Sigmoid colon (tissue), 4 donors: Measurements from ENCODE around the gene ARAP3.

ENCODE experiments used
- CTCF ChIP-seq, 4 experiments: fragments of 450-650 bp in 3 of 4; fragments of 200-600 bp in 1 of 4; IDR thresholded peaks; one replicate each; pipeline ENCODE4 v1.5.1; 2016 to 2019; ENCODE audit warnings: antibody characterized with exemption in 4 of 4, mild to moderate bottlenecking in 3 of 4, moderate library complexity in 2 of 4
- EP300 ChIP-seq, 4 donors: sonication (generic); formaldehyde crosslinking; IDR thresholded peaks; one replicate each; pipeline ENCODE4 v1.6.1; 2017; ENCODE audit warnings: antibody characterized with exemption in 4 of 4
- POLR2A ChIP-seq, 2 donors: fragments of 450-650 bp; IDR thresholded peaks; one replicate each; pipeline ENCODE4 v1.6.1; 2016; ENCODE audit warnings: antibody characterized with exemption in 2 of 2, mild to moderate bottlenecking in 2 of 2, moderate library complexity in 2 of 2
- POLR2AphosphoS5 ChIP-seq, 4 donors: sonication (generic); formaldehyde crosslinking; IDR thresholded peaks; one replicate each; pipeline ENCODE4 v1.6.1; 2017; ENCODE audit warnings: antibody characterized with exemption in 4 of 4

DNA sequence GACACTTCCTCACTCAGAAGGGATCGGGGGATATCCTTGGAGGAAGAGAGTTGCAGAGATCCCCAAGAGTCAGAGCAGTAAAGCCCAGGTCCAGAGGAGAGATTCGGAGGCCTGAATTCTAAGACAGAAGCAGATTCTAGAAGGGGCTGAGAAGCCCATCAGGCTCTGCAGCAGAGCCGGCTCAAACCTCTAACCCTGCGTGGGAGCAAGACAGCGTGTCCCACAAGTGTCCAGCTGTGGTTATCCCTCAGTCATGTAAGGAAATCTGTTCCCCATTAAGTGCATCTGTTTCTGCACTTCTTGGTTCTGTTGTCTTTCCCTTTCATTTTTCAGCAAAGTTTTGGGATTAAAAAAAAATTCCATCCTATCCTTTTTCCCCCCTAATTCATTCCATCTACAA lies 58.4 kb downstream of the ARAP3 start:
- TF ChIP-seq POLR2A (IDR thresholded peaks at IDR 0.05) (no peak), CTCF (IDR thresholded peaks at IDR 0.05) (no peak), POLR2AphosphoS5 (IDR thresholded peaks at IDR 0.05) (no peak), EP300 (IDR thresholded peaks at IDR 0.05) (no peak)
